HCT116 (cell line): ENCODE data around the gene CIDEC.

ENCODE experiments used
- ATF3 ChIP-seq: IDR thresholded peaks from 2 replicates; pipeline ENCODE4 v1.6.1; 2012
- CTCF ChIP-seq, 3 experiments: fragments of 200-600 bp in 1 of 3; sonication (generic) in 1 of 3; IDR thresholded peaks in 2 of 3; conservative IDR thresholded peaks in 1 of 3; 2 replicates each; pipeline ENCODE4 v1.5.1; 2012 to 2017; ENCODE audit warnings: low read depth in 2 of 3, low read length in 2 of 3, antibody characterized with exemption in 1 of 3, borderline replicate concordance in 1 of 3, control low read depth in 1 of 3, mild to moderate bottlenecking in 1 of 3, mixed read lengths in 1 of 3, mixed run types in 1 of 3, moderate library complexity in 1 of 3; ENCODE audit not compliant: insufficient read depth in 1 of 3
- EGR1 ChIP-seq: IDR thresholded peaks from 2 replicates; pipeline ENCODE4 v1.6.1; 2012; ENCODE audit warnings: low read depth
- ELF1 ChIP-seq: IDR thresholded peaks from 2 replicates; pipeline ENCODE4 v1.6.1; 2012; ENCODE audit warnings: low read depth, borderline replicate concordance
- EZH2 ChIP-seq: fragments of 200-600 bp; sonication (generic); IDR thresholded peaks from 2 replicates; pipeline ENCODE4 v1.6.1; 2017; ENCODE audit warnings: antibody characterized with exemption, mixed run types
- EZH2phosphoT487 ChIP-seq: fragments of 200-600 bp; IDR thresholded peaks from 2 replicates; pipeline ENCODE4 v1.6.1; 2018; ENCODE audit warnings: antibody characterized with exemption, borderline replicate concordance
- JUND ChIP-seq: IDR thresholded peaks from 2 replicates; pipeline ENCODE4 v1.6.1; 2012
- MAX ChIP-seq: IDR thresholded peaks from 2 replicates; pipeline ENCODE4 v1.6.1; 2012
- POLR2A ChIP-seq: IDR thresholded peaks from 2 replicates; pipeline ENCODE4 v1.7.0; 2011; ENCODE audit warnings: borderline replicate concordance; ENCODE audit not compliant: insufficient read depth, insufficient read length; ENCODE audit errors: extremely low read depth
- POLR2AphosphoS5 ChIP-seq: IDR thresholded peaks from 2 replicates; pipeline ENCODE4 v1.6.1; 2011; ENCODE audit warnings: mild to moderate bottlenecking, low read depth, low read length, moderate library complexity
- REST ChIP-seq: IDR thresholded peaks from 2 replicates; pipeline ENCODE4 v1.6.1; 2012; ENCODE audit warnings: low read depth
- YY1 ChIP-seq: IDR thresholded peaks from 2 replicates; pipeline ENCODE4 v1.6.1; 2011; ENCODE audit warnings: low read length, low read depth, moderate library complexity, mild to moderate bottlenecking; ENCODE audit not compliant: insufficient replicate concordance; ENCODE audit errors: extremely low read depth
- ZBTB33 ChIP-seq: IDR thresholded peaks from 2 replicates; pipeline ENCODE4 v1.6.1; 2011; ENCODE audit warnings: mild to moderate bottlenecking, low read length, moderate library complexity; ENCODE audit not compliant: insufficient replicate concordance; ENCODE audit errors: extremely low read depth
- ZFX ChIP-seq: fragments of 450-650 bp; IDR thresholded peaks from 2 replicates; pipeline ENCODE4 v1.6.1; 2017

- TF ChIP-seq CTCF (IDR thresholded peaks at IDR 0.05 in 2 of 3, conservative IDR thresholded peaks at IDR 0.05 in 1 of 3; ENCODE audit: borderline replicate concordance in 1 of 3, insufficient read depth in 1 of 3, low read depth in 2 of 3, low read length in 2 of 3) (no peak), POLR2A (no peak), REST (no peak), EGR1 (no peak), EZH2 (no peak), JUND (no peak), YY1 (no peak), ZBTB33 (no peak), ATF3 (no peak), ELF1 (no peak), EZH2phosphoT487 (no peak), ZFX (no peak), MAX (no peak), POLR2AphosphoS5 (no peak)
These were observed 15.7 kb downstream of the CIDEC start for GRCh38 chr3:9864200-9864927.
